HG03342 (cell line): Measurements from ENCODE around the gene CBLN3.

ENCODE experiments used
- ATAC-seq: cut with Tn5 transposase; IDR thresholded peaks from one replicate; pipeline ENCODE4 v1.9.1; 2021; ENCODE audit warnings: mild to moderate bottlenecking, moderate library complexity; ENCODE audit not compliant: unreplicated experiment

Gene CBLN3

DNA sequence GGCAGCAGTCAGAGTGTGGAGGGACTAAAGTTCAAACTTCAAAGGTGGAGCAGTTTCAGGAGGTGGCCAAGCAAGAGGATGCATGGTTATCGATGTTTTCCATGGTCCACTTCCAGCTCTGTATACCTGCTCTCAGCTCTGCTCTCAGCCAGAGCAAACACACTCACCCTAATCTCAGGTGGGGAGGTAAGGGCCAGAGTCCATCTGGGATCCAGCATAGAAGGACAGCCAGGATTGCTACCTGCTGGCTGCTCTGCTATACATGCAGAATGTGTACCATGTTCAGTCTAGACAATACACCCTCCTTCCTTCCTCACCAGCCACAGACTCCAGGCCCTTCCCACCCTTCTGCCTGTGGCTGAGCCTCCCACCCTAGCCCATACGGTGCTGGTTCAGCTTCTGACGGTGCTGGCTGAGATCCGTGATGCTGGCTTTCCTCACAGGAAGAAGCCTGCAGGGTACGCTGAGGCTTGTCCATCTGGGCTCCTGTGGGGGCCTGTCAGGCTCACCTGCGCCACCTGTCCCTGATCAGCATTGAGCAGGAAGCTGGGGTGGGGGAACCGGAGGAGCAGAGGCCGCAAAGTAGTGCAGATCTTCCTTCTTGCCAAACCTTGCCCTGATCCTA lies 2.4 kb downstream of the CBLN3 start:
- no peak for ATAC-seq

DNA sequence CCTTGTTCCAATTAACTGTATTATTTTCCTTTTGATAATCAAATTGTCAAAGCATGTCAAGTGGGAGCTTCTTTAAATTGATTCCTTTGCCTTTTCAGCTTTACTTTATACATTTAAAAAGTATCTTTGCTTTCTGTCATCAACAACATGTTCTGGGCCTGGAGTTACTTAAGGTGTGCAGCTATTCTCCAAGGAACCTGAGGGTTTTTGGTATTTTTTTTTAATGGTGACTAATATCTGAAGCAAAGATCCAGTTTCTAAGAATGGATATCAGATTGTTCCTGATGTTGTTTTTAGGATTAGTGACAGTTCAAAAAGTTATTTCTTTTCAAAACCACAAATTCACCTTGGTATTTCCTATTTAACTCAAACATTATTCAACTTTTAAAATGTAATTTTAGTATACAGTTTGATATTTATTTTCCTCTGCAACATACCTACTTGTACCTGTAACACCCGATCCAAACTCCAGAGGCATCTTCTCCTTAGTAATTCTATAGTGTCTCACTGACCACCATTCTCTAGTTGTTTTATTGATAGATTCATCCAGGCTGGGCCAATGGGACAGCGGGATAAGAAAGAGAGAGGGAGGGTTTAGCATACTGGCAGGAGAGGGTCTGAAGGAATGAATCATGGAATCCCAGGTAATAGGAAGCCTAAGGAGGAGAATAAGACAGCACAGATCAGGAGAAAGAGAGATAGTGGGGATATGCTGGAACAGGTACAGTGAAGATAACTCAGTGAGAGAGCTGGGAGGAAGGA lies 3.1 kb downstream of the CBLN3 start:
- no peak for ATAC-seq

DNA sequence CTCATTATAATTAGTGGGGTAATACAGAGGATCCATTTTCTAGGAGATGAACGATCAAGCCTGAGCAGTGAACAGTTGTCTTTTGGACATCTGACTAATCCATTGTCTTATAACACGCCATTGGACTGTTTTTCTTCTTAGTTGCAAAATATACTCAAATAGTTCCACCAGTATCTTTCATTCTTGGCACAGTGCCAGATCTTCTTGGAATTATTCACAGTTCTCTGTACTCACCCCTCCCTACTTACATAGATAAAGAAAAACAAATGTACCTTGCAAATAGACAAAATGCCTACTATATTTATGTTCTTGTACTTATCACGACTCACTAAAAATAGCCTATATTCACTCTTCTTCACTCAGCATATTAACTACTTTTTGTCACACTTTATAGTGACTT lies 3.8 kb downstream of the CBLN3 start:
- ATAC-seq = no peak

DNA sequence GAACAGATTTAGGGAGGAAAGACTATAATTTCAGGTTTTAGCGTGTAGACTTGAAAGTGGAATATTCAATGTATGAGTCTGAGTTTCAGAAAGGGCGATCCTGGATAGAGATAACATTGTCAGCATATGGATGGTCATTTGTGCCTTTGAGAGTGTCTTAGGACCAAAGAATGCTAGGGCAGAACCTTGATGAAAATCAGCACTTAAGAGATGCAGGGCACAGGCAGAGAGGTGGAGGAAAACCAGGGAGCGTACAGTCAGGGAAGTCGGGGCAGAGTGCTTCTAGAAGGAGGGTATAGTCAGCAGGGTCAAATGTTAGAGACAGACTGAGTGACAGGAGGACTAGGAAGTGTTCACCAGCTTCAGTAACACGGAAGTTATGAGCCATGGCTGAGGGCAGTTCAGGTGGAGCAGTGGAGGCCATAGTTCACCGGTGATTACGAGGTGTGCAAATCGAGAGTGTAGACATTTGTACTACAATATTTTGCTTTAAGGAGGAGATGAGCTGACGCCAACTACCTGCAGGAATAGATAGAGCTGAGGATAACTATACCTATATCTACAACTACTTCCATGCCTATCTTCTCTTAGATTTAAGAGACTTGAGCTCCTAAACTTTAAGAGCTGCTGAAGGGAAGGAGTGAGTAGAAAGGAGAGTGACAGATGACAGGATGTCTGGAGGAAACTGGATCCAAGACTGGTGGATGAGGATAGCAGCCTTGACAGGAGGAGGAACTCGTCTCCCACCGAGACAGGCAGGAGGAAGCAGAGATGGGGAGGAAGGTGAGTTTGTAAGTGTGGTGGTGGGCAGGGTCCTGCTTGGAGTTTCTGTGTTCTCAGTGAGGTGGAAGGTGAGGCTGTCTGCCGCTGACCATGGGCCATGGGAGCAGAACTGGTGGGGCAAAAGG lies 6.5 kb downstream of the CBLN3 start:
- ATAC-seq = no peak

DNA sequence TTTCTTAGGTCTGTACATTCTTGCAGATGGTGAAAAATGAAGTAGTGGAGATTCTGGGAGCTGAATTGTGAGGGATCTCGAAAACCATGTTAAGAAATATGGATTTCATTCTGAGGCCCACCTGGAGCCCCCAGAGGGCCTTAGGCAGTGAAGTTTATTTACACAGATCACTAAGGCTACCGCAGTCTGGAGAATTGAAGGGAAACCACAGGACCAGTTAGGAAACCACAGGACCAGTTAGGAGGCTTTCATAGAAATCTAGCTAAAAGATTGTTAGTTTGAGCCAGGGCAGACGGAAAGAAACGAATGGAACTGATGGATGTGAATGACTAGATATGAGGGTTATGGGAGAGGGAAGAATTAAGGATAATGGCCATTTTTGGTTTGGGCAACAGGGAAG lies 7.2 kb downstream of the CBLN3 start:
- ATAC-seq = no peak

DNA sequence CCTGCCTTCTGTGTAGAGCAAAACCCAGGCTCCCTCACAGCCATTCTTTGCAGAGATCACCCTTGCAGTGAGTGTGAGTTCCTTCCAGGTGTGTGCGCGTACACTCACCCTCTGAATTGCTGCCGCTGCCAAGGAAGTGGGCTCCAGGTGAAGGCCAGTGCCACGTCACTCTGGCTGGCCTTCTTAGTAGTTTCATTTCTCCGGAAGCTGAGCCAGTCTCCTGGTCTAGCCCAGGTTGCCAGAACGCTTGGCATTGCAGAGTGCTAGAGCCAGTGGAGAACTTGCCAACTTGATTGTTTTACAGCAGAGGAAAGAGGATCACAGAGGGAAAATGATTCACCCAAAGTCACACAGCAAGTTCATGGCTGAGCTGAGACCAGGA lies 11.0 kb downstream of the CBLN3 start:
- ATAC-seq = no peak

DNA sequence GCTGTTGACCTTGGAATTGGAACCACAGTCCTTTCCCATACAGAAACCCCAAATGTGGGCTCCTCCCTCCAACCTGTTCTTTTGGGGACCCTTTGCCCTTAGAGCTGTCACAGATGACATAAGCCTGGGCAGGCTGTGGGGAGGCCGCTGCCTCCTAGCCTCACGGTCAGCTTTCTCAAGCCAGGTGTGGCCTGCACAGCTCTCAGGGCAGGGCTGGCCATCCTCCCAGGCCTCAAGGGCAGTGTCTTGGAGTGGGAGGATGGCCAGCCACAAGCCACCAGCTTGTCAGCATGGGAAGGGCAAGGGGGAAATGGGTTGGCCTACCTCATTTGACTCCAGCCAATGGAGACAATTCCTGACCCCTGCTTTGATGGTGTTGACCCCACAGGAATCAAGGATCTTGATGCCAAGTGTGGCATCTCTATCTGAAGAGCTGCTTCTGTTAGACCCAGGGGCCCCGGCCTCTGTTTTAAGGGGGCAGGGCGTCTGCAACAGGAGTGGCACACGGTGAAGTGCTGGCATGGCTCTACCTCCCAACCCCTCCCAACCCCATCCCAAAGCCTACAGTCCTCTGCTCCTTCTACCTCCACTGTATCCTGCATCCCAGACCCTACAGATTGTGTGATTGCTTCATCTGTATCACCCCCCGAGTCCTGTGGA lies 11.5 kb downstream of the CBLN3 start:
- ATAC-seq = no peak

DNA sequence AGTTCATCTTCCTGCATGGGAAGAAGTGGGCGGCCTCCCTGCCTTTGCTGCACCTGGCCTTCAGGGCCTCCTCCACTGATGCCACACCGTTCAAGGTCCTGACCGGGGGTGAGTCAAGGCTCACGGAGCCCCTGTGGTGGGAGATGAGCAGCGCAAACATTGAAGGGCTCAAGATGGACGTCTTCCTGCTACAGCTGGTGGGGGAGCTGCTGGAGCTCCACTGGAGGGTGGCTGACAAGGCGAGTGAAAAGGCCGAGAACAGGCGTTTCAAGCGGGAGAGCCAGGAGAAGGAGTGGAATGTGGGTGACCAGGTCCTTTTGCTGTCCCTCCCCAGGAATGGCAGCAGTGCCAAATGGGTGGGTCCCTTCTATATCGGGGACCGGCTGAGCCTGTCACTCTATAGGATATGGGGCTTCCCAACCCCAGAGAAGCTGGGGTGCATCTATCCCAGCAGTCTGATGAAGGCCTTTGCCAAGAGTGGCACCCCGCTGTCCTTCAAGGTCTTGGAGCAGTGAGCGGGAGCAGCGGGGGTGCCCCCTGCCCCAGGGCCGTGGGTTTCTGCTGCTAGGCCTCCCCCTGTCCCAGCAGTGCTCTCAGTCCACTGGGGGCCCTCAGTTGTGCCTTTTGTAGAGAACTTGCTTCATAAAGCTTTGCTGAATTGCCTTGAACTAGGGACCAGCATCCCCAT lies 12.4 kb downstream of the CBLN3 start:
- ATAC-seq = no peak

DNA sequence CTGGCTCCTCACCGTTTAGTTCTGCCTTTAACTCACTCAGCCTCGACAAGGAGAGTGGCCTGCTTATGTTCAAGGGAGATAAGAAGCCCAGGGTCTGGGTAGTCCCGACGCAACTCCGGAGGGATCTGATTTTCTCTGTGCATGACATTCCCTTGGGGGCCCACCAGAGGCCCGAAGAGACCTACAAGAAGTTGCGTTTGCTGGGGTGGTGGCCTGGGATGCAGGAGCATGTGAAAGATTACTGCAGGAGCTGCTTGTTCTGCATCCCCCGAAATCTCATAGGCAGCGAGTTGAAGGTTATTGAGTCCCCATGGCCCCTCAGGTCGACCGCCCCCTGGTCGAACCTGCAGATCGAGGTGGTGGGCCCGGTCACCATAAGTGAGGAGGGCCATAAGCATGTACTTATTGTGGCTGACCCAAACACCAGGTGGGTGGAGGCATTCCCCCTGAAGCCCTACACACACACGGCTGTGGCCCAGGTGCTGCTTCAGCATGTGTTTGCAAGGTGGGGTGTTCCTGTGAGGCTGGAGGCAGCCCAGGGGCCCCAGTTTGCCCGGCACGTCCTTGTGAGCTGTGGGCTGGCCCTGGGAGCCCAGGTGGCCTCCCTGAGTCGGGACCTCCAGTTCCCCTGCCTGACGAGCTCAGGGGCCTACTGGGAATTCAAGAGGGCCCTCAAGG lies 13.1 kb downstream of the CBLN3 start:
- no peak for ATAC-seq

DNA sequence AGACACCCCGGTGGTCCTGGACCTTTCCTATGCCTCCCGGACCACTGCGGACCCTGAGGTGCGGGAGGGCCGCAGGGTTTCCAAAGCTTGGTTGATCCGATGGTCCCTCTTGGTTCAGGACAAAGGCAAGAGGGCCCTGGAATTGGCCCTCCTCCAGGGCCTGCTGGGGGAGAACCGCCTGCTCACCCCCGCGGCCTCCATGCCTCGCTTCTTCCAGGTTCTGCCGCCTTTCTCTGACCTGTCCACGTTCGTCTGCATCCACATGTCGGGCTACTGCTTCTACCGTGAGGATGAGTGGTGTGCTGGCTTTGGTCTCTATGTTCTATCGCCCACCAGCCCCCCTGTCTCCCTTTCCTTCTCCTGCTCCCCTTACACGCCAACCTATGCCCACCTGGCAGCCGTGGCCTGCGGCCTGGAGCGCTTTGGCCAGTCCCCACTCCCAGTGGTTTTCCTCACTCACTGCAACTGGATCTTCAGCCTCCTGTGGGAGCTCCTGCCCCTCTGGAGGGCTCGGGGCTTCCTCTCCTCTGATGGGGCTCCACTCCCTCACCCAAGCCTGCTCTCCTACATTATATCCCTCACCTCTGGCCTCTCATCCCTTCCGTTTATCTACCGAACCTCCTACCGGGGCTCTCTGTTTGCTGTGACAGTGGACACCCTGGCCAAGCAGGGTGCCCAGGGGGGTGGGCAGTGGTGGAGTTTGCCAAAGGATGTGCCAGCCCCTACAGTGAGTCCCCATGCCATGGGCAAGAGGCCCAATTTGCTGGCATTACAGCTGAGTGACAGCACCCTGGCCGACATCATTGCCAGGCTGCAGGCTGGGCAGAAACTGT lies 13.8 kb downstream of the CBLN3 start:
- no peak for ATAC-seq

DNA sequence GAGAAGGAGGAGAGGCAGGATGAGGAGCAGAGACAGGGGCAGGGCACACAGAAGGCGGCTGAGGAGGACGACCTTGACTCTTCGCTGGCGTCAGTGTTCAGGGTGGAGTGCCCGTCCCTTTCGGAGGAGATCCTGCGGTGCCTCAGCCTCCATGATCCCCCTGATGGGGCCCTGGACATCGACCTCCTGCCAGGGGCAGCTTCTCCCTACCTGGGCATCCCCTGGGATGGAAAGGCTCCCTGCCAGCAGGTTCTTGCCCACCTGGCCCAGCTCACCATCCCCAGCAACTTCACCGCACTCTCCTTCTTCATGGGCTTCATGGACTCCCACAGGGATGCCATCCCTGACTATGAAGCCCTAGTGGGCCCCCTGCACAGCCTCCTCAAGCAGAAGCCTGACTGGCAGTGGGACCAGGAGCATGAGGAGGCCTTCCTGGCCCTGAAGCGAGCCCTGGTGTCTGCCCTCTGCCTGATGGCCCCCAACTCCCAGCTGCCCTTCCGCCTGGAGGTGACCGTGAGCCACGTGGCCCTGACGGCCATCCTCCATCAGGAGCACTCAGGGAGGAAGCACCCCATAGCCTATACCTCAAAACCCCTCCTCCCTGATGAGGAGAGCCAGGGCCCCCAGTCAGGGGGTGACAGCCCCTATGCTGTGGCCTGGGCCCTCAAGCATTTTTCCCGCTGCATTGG lies 14.6 kb downstream of the CBLN3 start:
- ATAC-seq = no peak

DNA sequence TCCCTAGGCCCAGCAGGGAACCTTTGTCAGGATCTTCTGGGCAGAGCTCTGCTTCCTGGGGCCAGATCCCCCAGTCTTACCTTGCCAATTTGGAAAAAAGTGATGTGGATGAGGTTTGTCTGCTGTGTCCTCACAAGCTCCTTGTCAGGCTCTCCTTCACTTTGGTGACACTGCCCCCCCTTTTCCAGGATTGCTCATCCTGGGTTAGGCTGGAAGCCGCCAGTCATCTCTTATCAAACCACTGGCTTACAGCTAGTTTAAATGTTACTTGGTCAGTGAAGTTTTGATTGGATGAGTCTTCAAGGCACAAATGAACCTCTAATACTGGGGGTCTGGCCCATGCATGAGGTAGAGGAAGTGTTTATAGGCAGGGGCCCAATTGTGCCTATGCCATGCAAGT lies 15.4 kb downstream of the CBLN3 start:
- no peak for ATAC-seq

DNA sequence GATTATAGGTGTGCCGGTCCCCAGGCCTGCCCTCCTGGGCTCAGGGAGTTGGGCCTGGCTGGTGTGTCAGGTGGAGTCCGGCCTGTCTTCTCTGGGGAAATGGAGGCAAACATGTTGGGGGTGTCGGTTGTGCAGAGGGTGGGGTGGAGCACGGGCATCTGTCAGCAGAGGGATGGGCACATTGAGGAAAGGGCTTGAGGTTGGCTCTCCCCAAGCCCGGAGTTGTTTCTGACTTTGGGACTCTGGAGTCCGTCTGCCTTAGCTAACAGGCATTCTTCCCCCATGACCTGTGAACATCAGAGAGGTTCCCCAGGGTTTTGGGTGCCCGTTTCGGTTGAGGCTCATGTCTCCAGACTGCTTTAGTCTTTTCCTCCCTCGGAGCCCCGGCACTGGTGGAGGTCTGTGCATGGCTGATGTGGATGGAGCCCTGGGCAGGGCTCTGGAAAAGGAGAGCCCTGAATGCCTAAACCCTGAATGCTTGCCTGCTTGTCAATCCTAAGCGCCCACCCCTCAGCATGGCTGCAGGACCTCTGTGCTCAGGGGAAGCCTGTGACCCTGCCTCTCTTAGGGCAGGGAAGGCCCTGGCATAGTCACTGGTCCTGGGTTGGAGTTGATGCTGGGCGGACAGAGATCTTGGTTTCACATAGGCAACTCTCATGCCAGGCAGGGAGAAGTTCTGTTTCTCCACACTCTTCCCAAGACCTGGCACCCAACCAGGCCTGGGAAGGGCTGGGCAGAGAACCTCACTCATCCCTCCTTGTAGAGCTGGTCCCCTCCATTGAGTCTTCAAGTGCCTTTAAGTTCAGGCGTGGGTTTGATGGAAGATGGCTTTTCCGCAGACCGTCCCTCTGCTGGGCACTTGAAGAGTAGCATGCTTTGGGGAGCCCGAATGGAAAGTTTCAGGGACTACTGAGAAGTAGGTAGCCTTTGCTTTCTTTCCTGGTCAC lies 17.8 kb downstream of the CBLN3 start:
- peak; percentile 59 for ATAC-seq

DNA sequence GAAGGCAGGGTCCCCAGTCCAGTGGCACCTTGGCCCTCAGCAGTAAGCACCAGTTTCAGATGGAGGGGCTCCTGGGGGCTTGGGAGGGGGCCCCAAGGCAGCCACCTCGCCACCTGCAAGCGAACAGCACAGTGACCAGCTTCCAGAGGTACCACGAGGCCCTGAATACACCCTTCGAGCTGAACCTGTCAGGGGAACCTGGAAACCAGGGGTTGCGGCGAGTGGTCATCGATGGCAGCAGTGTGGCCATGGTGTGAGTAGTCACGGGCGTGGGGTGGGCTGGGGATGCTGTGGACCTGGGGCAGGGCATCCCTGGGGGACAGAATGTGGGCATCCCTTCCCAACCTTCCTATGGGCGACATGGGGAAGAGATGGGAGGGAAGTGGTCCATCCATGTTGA lies 19.5 kb downstream of the CBLN3 start:
- ATAC-seq = no peak

DNA sequence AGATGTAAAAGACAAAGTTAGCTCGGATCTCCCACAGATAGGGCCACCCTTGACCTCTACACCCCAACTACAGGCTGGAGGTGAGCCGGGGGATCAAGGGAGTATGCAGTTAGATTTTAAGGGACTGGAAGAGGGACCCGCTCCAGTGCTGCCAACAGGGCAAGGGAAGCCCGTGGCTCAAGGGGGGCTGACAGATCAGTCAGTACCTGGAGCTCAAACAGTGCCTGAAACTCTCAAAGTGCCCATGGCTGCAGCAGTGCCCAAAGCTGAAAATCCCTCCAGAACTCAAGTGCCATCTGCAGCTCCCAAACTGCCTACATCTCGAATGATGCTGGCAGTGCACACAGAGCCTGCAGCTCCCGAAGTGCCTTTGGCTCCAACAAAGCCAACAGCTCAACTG lies 20.3 kb downstream of the CBLN3 start:
- ATAC-seq = no peak

DNA sequence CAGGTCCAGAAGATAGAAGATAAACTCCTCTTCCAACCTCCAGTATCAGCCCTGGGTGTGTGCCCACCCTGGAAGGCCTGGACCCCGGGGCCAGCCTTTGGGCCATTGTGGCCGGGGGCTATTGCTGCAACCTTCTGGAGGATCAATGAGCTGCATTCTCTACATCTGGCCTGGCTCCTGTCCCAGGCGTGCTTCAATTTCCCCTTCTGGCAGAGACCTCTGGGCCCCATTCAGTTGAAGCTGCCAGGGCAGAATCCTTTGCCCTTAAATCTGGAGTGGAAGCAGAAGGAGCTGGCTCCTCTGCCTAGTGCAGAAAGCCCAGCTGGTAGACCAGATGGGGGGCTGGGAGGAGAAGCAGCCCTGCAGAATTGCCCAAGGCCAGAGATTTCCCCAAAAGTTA lies 20.7 kb downstream of the CBLN3 start:
- no peak for ATAC-seq

DNA sequence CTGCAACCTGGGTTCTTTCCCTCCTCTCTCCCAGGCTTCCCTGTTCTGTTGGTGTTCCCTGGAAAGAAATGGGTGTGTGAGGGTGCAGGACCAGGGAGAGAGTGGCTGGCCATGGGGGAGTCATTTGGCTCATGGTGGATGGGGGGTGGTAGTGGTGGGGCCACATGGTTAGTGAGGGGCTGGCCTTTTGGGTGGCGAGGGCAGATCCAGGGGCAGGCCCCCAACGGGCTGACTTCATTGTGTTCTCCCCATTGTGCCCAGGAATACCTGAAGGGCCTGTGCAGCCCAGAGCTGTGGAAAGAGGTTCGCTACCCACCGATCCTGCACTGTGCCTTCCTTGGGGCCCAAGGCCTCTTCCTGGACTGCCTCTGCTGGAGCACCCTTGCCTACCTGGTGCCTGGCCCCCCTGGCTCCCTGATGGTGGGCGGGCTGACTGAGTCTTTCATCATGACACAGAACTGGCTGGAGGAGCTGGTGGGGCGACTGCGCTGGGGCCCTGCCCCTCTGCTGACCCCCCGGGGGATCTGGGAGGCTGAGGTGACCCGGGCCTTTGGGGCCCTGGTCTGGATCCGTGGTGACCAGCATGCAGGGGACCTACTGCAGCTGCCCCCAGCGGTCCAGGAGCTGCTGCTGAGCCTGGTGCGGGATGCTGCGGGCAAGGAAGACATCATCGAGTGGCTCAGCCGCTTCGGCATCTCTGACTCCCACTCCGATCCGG lies 21.7 kb downstream of the CBLN3 start:
- no peak for ATAC-seq
